Thyroid gland (tissue), 4 donors: ENCODE results near the gene GLI3. TPM values are rescaled to one million over a fixed set of nuclear protein-coding genes. Genes with fewer than 3 reads are reported as not detected.

Experiments used
- DNase-seq, 2 donors: peaks; one replicate each; pipeline ENCODE4 v3.0.0-alpha.2; 2019
- H3K27ac ChIP-seq, 3 donors: fragments of 200-600 bp; sonication (generic); 1 replicate in 2 of 3; 2 replicates in 1 of 3; pipeline ENCODE4 v1.5.1; 2016 to 2019; ENCODE audit warnings: mild to moderate bottlenecking in 1 of 3, moderate library complexity in 1 of 3
- H3K27me3 ChIP-seq: fragments of 200-600 bp; sonication (generic); one replicate; pipeline ENCODE4 v1.5.1; 2019
- H3K36me3 ChIP-seq, 2 donors: fragments of 200-600 bp; sonication (generic); one replicate each; pipeline ENCODE4 v1.5.1; 2016 to 2019
- H3K4me1 ChIP-seq, 2 donors: fragments of 200-600 bp; sonication (generic); one replicate each; pipeline ENCODE4 v1.5.1; 2017 to 2019
- H3K4me3 ChIP-seq, 3 donors: fragments of 200-600 bp; sonication (generic); replicated peaks in 1 of 3; 1 replicate in 2 of 3; 2 replicates in 1 of 3; pipeline ENCODE4 v1.5.1; 2016; ENCODE audit warnings: mild to moderate bottlenecking in 1 of 3
- H3K9me3 ChIP-seq: fragments of 200-600 bp; sonication (generic); one replicate; pipeline ENCODE4 v1.5.1; 2017
- CTCF ChIP-seq, 6 experiments: fragments of 200-600 bp in 3 of 6; fragments of 450-650 bp in 3 of 6; sonication (generic) in 3 of 6; IDR thresholded peaks; one replicate each; pipeline ENCODE4 v1.5.1; 2016 to 2019; ENCODE audit warnings: antibody characterized with exemption in 6 of 6, mild to moderate bottlenecking in 2 of 6, inconsistent platforms in 1 of 6, moderate library complexity in 1 of 6
- POLR2A ChIP-seq, 2 donors: fragments of 450-650 bp; IDR thresholded peaks; one replicate each; pipeline ENCODE4 v1.6.1; 2017; ENCODE audit warnings: antibody characterized with exemption in 2 of 2, mild to moderate bottlenecking in 2 of 2, moderate library complexity in 1 of 2
- WGBS, 2 donors: methylation state at CpG; one replicate each; pipeline ENCODE4 v1.1.5; 2017; 5-methylcytosine and 5-hydroxymethylcytosine counted together
- intact Hi-C: fragments of 100-400 bp; cut with DNase I; formaldehyde crosslinking; loops from one replicate; pipeline ENCODE4 v1.15.1; 2023
- total RNA-seq, 4 donors: library from RNA; depleted of rRNA; stranded (reverse); fragments of >200 nt; gene quantifications; one replicate each; pipeline ENCODE4 v1.2.3, GENCODE V29; 2016

Gene GLI3
- total RNA-seq, 4 donors from 2014 or later, result 10.1 to 15.6 (median 13.6) TPM

GRCh38 chr7:41940760-41941343 lies 296.2 kb downstream of the GLI3 start:
- peak; percentile 72 to 77 for DNase-seq
- peak; percentile 69 to 91 (median 90) for TF ChIP-seq CTCF (IDR thresholded peaks at IDR 0.05)
- no peak for TF ChIP-seq POLR2A (IDR thresholded peaks at IDR 0.05)
- H3K4me1 ChIP-seq, result peaks cover 8 to 13% of the 10 kb centered on the region in 2 donors
- WGBS, 2 donors, result 3 to 4% methylated on average over 6 of the region's 6 CpGs
- no peak overlapping the region for H3K4me3 ChIP-seq
- no peaks in the 10 kb centered on the region for H3K9me3 ChIP-seq
- no peaks in the 10 kb centered on the region for H3K36me3 ChIP-seq
- no peaks in the 10 kb centered on the region for H3K27me3 ChIP-seq
- H3K27ac ChIP-seq, result no peak overlapping the region
- intact Hi-C loops, result loop anchor here (5.0 kb wide), 1 partner anchor 891 kb away; no protein-coding TSS in a partner anchor

GRCh38 chr7:41938371-41938770 lies 298.6 kb downstream of the GLI3 start:
- Histone ChIP-seq H3K36me3 (no peaks in the 10 kb centered on the region), H3K9me3 (no peaks in the 10 kb centered on the region), H3K4me1 (peaks cover 8 to 11% of the 10 kb centered on the region in 2 donors), H3K27me3 (no peaks in the 10 kb centered on the region), H3K27ac (no peak overlapping the region), H3K4me3 (no peak overlapping the region)
- TF ChIP-seq POLR2A (IDR thresholded peaks at IDR 0.05) (no peak), CTCF (IDR thresholded peaks at IDR 0.05) (no peak)
- no peak for DNase-seq
- 86 to 92% methylated on average over 2 of the region's 2 CpGs for WGBS, 2 donors
- intact Hi-C loops, result loop anchor here (10.0 kb wide), 1 partner anchor 756 kb away; no protein-coding TSS in a partner anchor

- TF ChIP-seq CTCF (IDR thresholded peaks at IDR 0.05) (no peak), POLR2A (IDR thresholded peaks at IDR 0.05) (no peak)
- H3K4me1 ChIP-seq, result no peaks in the 10 kb centered on the region
- H3K36me3 ChIP-seq, result no peaks in the 10 kb centered on the region
- WGBS, 2 donors, result 98% methylated on average over 4 of the region's 4 CpGs
- intact Hi-C loops, result loop anchor here (10.0 kb wide), 1 partner anchor 761 kb away; no protein-coding TSS in a partner anchor
- DNase-seq, result no peak
- no peak overlapping the region for H3K27ac ChIP-seq
- H3K9me3 ChIP-seq, result no peaks in the 10 kb centered on the region
- H3K27me3 ChIP-seq, result no peaks in the 10 kb centered on the region
- no peak overlapping the region for H3K4me3 ChIP-seq
Measured at GRCh38 chr7:41933427-41933826, 303.6 kb downstream of the GLI3 start.

- Histone ChIP-seq H3K27me3 (no peaks in the 10 kb centered on the region), H3K9me3 (no peaks in the 10 kb centered on the region), H3K27ac (no peak overlapping the region), H3K36me3 (no peaks in the 10 kb centered on the region), H3K4me3 (no peak overlapping the region), H3K4me1 (no peaks in the 10 kb centered on the region)
- intact Hi-C loops, result loop anchor here (10.0 kb wide), 1 partner anchor 764 kb away; no protein-coding TSS in a partner anchor
- TF ChIP-seq CTCF (IDR thresholded peaks at IDR 0.05), result no peak
- TF ChIP-seq POLR2A (IDR thresholded peaks at IDR 0.05), result no peak
- WGBS, 2 donors, result 79 to 91% methylated on average over 6 of the region's 6 CpGs
- no peak for DNase-seq
Measured at GRCh38 chr7:41931263-41931646, 305.8 kb downstream of the GLI3 start.

DNA sequence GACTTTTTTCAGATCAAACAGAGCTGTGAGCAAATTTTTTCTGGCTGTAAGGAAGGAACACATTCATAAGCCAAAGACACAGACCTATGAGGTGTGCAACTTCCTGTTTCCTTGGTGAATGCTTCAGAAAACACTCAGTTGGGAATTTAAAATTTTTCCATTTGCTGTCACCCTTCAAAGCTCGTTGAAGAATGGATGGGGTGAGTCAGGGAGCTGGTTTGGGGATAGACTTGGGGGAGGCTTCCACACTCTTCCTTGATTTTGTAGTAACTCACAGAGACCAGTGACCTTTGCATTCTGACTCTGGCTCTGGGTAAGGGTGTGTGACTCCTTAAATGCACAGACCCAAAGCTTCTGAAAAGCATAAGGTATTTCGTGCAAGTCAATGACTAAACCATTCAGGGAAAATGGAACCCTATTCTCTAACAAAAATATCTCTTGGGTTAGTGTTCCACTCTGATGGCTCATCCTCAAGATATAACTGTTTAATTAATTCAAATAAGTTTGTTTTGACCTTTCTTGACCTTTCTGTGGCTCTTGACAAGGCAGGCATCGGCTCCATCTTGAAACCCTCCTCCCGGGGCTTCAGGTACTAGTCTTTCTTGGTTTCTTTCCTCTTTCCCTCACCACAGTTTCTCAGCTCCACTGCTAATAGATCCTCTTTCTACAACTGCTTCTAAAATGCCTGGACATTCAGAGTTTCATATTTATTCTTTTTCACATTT lies 306.3 kb downstream of the GLI3 start:
- no peak overlapping the region for H3K27ac ChIP-seq
- intact Hi-C loops, result loop anchor here (10.0 kb wide), 1 partner anchor 764 kb away; no protein-coding TSS in a partner anchor
- no peaks in the 10 kb centered on the region for H3K27me3 ChIP-seq
- no peaks in the 10 kb centered on the region for H3K9me3 ChIP-seq
- TF ChIP-seq POLR2A (IDR thresholded peaks at IDR 0.05) (no peak), CTCF (IDR thresholded peaks at IDR 0.05) (no peak)
- no peak for DNase-seq
- H3K36me3 ChIP-seq, result no peaks in the 10 kb centered on the region
- no peaks in the 10 kb centered on the region for H3K4me1 ChIP-seq
- no peak overlapping the region for H3K4me3 ChIP-seq
- 81 to 86% methylated on average over 4 of the region's 4 CpGs for WGBS, 2 donors
